ENCODE results near the gene NXPH3.

DNA sequence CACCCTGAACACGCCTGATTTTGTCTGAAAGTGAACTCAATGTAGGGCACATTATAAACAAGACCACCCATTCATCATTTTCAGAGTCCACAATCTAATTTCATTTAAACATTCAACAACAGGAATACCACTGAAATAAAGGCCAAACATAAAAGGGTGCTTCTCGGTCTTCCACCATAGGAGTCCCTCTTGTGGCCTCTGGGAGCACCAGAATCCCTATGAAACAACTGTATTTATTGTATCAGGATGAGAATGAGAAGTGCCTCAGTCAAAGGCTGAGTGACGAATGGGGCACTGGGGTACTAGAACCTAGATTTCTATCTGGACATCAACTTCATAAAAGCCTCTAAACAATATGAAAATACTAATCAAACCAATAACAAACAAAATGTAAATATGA lies 40.4 kb downstream of the NXPH3 start:
- TF ChIP-seq CTCF (IDR thresholded peaks at IDR 0.05) = peak in 2 of 4 experiments; percentile 19 to 26
- no peak for TF ChIP-seq POLR2A (IDR thresholded peaks at IDR 0.05)

All from uterus (tissue), 2 donors.